Astrocyte (in vitro differentiated cells and primary cell): ENCODE results near the gene FBXL19. TPM values are rescaled to one million over a fixed set of nuclear protein-coding genes. Genes with fewer than 3 reads are reported as not detected.

Experiments
- DNase-seq: peaks from one replicate; pipeline ENCODE4 v3.0.0-alpha.2; 2010; ENCODE audit warnings: low read depth
- FAIRE-seq: peaks from 2 replicates; lab custom pipeline; 2011; peaks lifted over from hg19 to GRCh38; lab: Jason Lieb, UNC
- H2AFZ ChIP-seq: 2 replicates; pipeline ENCODE4 v1.6.0; 2012; ENCODE audit warnings: low read depth, low read length, inconsistent platforms
- H3K27ac ChIP-seq: 2 replicates; pipeline ENCODE4 v1.5.1; 2011; ENCODE audit warnings: low read depth, low read length, inconsistent platforms
- H3K27me3 ChIP-seq: 2 replicates; pipeline ENCODE4 v1.6.0; 2011; ENCODE audit warnings: low read length, inconsistent platforms; ENCODE audit not compliant: insufficient read depth
- H3K36me3 ChIP-seq: 2 replicates; pipeline ENCODE4 v1.5.1; 2011; ENCODE audit warnings: low read length, inconsistent platforms; ENCODE audit not compliant: insufficient read depth
- H3K4me1 ChIP-seq: 2 replicates; pipeline ENCODE4 v1.5.1; 2011; ENCODE audit warnings: low read length, inconsistent platforms; ENCODE audit not compliant: insufficient read depth
- H3K4me2 ChIP-seq: 2 replicates; pipeline ENCODE4 v1.6.0; 2012; ENCODE audit warnings: low read length, inconsistent platforms
- H3K4me3 ChIP-seq: 2 replicates; pipeline ENCODE4 v1.5.1; 2011; ENCODE audit warnings: low read depth, mild to moderate bottlenecking, low read length, inconsistent platforms; ENCODE audit not compliant: insufficient read depth
- H3K79me2 ChIP-seq: 2 replicates; pipeline ENCODE4 v1.6.0; 2012; ENCODE audit warnings: mild to moderate bottlenecking, low read length, inconsistent platforms; ENCODE audit not compliant: insufficient read depth
- H3K9ac ChIP-seq: 2 replicates; pipeline ENCODE4 v1.6.0; 2012; ENCODE audit warnings: mild to moderate bottlenecking, low read length, inconsistent platforms
- H3K9me3 ChIP-seq: 2 replicates; pipeline ENCODE4 v1.5.1; 2012; ENCODE audit warnings: low read depth, mild to moderate bottlenecking, low read length, inconsistent platforms; ENCODE audit not compliant: insufficient read depth
- H4K20me1 ChIP-seq: 2 replicates; pipeline ENCODE4 v1.6.0; 2012; ENCODE audit warnings: low read length, inconsistent platforms; ENCODE audit not compliant: insufficient read depth
- H3K27ac Mint-ChIP-seq: one replicate; pipeline ENCODE4 v1.8.0; 2021; ENCODE audit warnings: mild to moderate bottlenecking, mixed read lengths; ENCODE audit not compliant: unreplicated experiment
- H3K27me3 Mint-ChIP-seq: one replicate; pipeline ENCODE4 v1.8.0; 2021; ENCODE audit warnings: low read depth, mixed read lengths; ENCODE audit not compliant: unreplicated experiment
- H3K36me3 Mint-ChIP-seq: one replicate; pipeline ENCODE4 v1.8.0; 2021; ENCODE audit warnings: low read depth, mixed read lengths; ENCODE audit not compliant: unreplicated experiment
- H3K4me1 Mint-ChIP-seq: one replicate; pipeline ENCODE4 v1.8.0; 2021; ENCODE audit warnings: low read depth, mixed read lengths; ENCODE audit not compliant: unreplicated experiment
- H3K4me3 Mint-ChIP-seq: one replicate; pipeline ENCODE4 v1.8.0; 2021; ENCODE audit warnings: mild to moderate bottlenecking, moderate library complexity, mixed read lengths; ENCODE audit not compliant: unreplicated experiment
- H3K9me3 Mint-ChIP-seq: one replicate; pipeline ENCODE4 v1.8.0; 2021; ENCODE audit warnings: mild to moderate bottlenecking, mixed read lengths; ENCODE audit not compliant: unreplicated experiment
- EZH2 ChIP-seq: IDR thresholded peaks from 2 replicates; pipeline ENCODE4 v1.6.1; 2012; ENCODE audit warnings: mild to moderate bottlenecking, low read length, inconsistent platforms; ENCODE audit not compliant: insufficient read depth
- total RNA-seq: library from RNA; stranded (reverse); gene quantifications from 2 replicates; pipeline ENCODE4 v1.2.1, GENCODE V29; 2021
- TF ChIP-seq, protein P1 (sequence below): IDR thresholded peaks from 2 replicates; pipeline ENCODE4 v1.5.1; 2011; ENCODE audit warnings: low read depth, mild to moderate bottlenecking, inconsistent platforms, low read length, moderate library complexity; ENCODE audit not compliant: insufficient read depth

Gene FBXL19
- total RNA-seq, 1 donor from 2014 or later: 42.5 TPM

- no peak overlapping the region for H3K4me3 Mint-ChIP-seq
- Histone ChIP-seq H3K27me3 (no peaks in the 10 kb centered on the region), H2AFZ (no peak overlapping the region), H3K4me1 (no peaks in the 10 kb centered on the region), H3K9me3 (no peaks in the 10 kb centered on the region), H3K79me2 (no peaks in the 10 kb centered on the region), H3K4me3 (no peak overlapping the region), H4K20me1 (no peaks in the 10 kb centered on the region), H3K4me2 (no peak overlapping the region), H3K9ac (no peak overlapping the region), H3K36me3 (no peaks in the 10 kb centered on the region), H3K27ac (no peak overlapping the region)
- no peaks in the 10 kb centered on the region for H3K9me3 Mint-ChIP-seq
- no peak for FAIRE-seq
- no peaks in the 10 kb centered on the region for H3K4me1 Mint-ChIP-seq
- peak overlapping the region; percentile 62 for H3K27ac Mint-ChIP-seq
- no peaks in the 10 kb centered on the region for H3K36me3 Mint-ChIP-seq
- no peak for DNase-seq
- H3K27me3 Mint-ChIP-seq: no peaks in the 10 kb centered on the region
- TF ChIP-seq, protein P1, sequence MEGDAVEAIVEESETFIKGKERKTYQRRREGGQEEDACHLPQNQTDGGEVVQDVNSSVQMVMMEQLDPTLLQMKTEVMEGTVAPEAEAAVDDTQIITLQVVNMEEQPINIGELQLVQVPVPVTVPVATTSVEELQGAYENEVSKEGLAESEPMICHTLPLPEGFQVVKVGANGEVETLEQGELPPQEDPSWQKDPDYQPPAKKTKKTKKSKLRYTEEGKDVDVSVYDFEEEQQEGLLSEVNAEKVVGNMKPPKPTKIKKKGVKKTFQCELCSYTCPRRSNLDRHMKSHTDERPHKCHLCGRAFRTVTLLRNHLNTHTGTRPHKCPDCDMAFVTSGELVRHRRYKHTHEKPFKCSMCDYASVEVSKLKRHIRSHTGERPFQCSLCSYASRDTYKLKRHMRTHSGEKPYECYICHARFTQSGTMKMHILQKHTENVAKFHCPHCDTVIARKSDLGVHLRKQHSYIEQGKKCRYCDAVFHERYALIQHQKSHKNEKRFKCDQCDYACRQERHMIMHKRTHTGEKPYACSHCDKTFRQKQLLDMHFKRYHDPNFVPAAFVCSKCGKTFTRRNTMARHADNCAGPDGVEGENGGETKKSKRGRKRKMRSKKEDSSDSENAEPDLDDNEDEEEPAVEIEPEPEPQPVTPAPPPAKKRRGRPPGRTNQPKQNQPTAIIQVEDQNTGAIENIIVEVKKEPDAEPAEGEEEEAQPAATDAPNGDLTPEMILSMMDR: no peak
These were observed 10.5 kb upstream of the FBXL19 start for GRCh38 chr16:30912794-30913412.

GRCh38 chr16:30914830-30915229, 8.5 kb upstream of the FBXL19 start:
- no peaks in the 10 kb centered on the region for H3K27me3 Mint-ChIP-seq
- H3K4me3 ChIP-seq: no peak overlapping the region
- no peak overlapping the region for H2AFZ ChIP-seq
- H3K27ac ChIP-seq: no peak overlapping the region
- H3K79me2 ChIP-seq: no peaks in the 10 kb centered on the region
- no peaks in the 10 kb centered on the region for H3K36me3 Mint-ChIP-seq
- no peaks in the 10 kb centered on the region for H3K36me3 ChIP-seq
- H3K9ac ChIP-seq: no peak overlapping the region
- H3K4me2 ChIP-seq: no peak overlapping the region
- no peaks in the 10 kb centered on the region for H4K20me1 ChIP-seq
- no peaks in the 10 kb centered on the region for H3K27me3 ChIP-seq
- no peak for TF ChIP-seq EZH2
- TF ChIP-seq, protein P1: no peak
- FAIRE-seq: no peak
- H3K27ac Mint-ChIP-seq: no peak overlapping the region
- no peaks in the 10 kb centered on the region for H3K4me1 ChIP-seq
- DNase-seq: no peak
- no peaks in the 10 kb centered on the region for H3K9me3 ChIP-seq
- no peaks in the 10 kb centered on the region for H3K4me1 Mint-ChIP-seq
- H3K9me3 Mint-ChIP-seq: no peaks in the 10 kb centered on the region
- no peak overlapping the region for H3K4me3 Mint-ChIP-seq

GRCh38 chr16:30918614-30919013, 4.8 kb upstream of the FBXL19 start:
- no peaks in the 10 kb centered on the region for H3K9me3 Mint-ChIP-seq
- Histone ChIP-seq H3K4me2 (no peak overlapping the region), H4K20me1 (no peaks in the 10 kb centered on the region), H3K4me1 (peaks cover 11% of the 10 kb centered on the region), H2AFZ (no peak overlapping the region), H3K27ac (no peak overlapping the region), H3K9ac (no peak overlapping the region), H3K36me3 (no peaks in the 10 kb centered on the region), H3K27me3 (no peaks in the 10 kb centered on the region), H3K4me3 (no peak overlapping the region), H3K79me2 (no peaks in the 10 kb centered on the region), H3K9me3 (no peaks in the 10 kb centered on the region)
- no peak overlapping the region for H3K4me3 Mint-ChIP-seq
- peaks cover 2% of the 10 kb centered on the region for H3K36me3 Mint-ChIP-seq
- no peaks in the 10 kb centered on the region for H3K4me1 Mint-ChIP-seq
- TF ChIP-seq EZH2: no peak
- TF ChIP-seq, protein P1: no peak
- FAIRE-seq (no peak), DNase-seq (no peak)
- no peak overlapping the region for H3K27ac Mint-ChIP-seq
- no peaks in the 10 kb centered on the region for H3K27me3 Mint-ChIP-seq
